Stimulated activated naive CD4-positive, alpha-beta T cell (primary cell): Measurements from ENCODE around the gene HMGN4.
"Not testable (repeated sequence)": the region's sequence is repeated elsewhere in the genome, so short reads cannot be mapped to it uniquely, and the experiment has no call there.

Experiments used
- DNase-seq, 6 experiments: peaks; one replicate each; lab custom pipeline; 2025; lab: John Stamatoyannopoulos, UW

HMGN4 gene

DNA sequence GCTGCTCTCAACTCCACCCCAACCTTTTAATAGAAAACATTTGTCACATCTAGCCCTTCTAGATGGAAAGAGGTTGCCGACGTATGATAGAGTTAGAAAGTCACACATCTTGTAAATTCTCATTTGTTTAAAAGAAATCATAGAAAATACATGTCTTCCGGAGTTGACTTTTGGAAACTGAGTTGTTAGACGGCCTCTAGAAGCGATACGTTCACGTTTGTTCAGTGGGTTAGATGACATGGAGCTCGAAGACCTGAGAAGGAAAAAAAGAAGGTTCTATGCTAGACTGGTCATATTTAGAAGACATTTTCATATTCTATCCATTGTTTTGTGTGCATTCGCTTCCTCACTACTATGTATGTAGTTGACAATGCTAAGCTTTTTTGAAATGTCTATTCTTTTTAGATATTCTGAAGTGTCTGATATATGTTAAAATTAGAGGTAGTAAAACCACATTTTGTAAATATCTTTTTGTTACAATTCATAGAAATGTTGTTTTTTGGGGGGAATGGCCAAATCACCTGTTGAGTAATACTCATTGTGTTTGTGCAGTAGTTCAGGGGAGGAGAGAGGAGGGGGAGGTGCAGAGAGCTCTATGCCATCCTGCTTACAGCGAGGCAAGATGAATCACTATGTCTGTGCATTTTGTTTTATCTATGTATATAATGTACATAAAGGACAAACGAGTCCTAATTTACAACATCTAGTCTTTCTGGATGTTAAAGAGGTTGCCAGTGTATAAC is 15.5 kb upstream of the HMGN4 start:
- peak in 1 of 6 experiments; percentile 41 for DNase-seq

- DNase-seq = not testable (repeated sequence)
Observed at GRCh38 chr6:26524314-26524713, 13.9 kb upstream of the HMGN4 start.

DNA sequence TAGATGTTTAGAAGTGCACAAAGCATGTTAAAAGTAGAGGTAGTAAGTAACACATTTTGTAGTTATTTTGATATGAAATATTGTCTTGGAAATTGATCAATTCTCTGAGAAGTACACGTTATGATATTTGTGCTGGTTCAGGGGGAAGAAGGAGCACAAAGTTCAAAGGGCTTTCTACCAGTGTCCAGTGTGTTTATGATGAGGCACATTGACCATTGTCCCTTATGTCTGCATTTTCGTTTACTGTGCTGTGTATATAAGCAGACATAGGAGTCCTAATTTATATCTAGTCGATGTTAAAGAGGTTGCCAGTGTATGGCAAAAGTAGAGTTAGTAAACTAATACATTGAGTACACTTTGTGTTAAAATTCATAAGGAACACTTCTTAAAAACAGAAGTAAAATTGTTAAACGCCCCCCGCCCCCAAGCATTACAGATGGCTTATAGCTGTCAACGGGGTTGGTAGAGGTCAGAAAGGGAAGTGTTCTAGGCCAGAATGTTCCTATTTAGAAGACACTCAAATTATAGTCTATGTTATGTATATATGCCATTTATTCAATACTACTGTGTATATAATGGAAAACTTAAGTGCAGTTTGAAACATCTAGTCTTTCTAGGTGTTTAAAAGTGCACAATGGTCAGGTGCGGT is 13.3 kb upstream of the HMGN4 start:
- no peak for DNase-seq

GRCh38 chr6:26525838-26526237 is 12.3 kb upstream of the HMGN4 start:
- DNase-seq = no peak

DNA sequence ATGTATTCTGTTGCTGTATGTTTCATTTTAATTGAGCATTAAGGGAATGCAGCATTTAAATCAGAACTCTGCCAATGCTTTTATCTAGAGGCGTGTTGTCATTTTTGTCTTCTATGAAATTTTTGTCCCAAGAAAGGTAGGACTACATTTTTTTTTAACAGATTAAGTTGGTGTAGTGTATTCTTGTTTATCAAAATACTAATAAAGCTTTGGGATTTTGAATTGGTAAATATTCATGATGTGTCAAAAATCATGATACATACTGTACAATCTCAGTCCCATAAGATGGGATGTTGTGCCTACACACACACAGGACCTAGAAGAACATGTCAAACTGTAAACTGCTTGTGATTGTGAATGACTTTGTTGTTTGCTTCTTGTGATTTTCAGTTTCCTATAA is 11.2 kb upstream of the HMGN4 start:
- DNase-seq = no peak

GRCh38 chr6:26530203-26530602 is 8.0 kb upstream of the HMGN4 start:
- no peak for DNase-seq

DNA sequence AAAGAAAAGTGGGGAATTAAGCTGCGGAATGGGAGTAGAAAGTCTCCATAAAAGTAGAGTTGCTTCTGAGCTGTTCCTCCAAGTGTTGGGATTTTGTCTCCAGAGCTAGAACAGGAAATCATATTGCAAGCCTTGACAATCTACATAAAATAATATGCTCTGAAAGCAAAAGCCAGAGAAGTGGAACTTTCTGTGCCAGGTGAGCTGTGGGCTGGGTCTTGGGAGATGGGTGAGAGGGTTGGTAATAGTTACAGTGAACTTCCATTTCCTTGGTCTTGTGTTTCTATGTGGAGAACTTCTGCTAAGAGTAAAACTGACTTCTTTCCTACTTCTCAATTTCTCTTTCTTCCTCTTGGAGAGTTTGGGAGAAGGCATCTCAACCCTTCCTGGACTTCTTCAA is 6.3 kb upstream of the HMGN4 start:
- DNase-seq = no peak

DNA sequence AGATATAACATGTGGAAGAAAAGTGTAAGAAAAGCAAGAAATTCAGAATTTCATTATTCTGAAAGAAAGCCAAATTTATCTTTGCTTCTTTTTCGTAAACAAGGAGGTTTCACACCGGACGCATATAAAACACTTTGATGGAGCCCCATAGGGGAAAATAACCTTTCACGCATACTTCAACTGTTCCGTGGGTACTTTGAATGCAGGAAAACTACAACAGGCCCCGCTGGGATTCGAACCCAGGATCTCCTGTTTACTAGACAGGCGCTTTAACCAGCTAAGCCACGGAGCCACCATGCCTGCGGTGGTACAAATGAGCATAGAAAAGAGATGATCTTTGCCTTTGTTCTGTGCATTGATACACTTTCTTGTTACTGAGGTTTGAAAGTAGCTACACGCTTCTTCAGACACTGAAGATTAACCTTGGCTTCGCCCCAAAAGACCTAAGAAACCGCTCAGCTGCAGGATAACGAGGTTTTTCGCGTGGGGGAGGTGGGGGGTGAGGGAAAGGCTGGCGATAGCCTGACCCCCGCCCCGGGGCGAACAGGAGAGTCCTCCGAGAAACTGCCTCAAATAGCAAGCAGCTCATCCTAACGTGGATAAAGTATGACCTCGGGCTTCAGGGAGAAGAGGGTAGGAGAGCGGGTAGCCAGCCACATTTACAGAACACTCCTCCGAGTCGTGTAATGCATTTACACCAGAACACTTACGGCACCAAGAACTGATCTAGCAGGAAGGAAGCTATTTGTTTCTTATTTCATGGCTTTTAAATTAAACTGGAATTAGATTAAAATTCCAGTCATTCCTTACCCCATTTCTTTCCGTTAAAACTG is 5.3 kb upstream of the HMGN4 start:
- peak; percentile 79 to 94 (median 89) for DNase-seq

GRCh38 chr6:26533532-26533931 is 4.6 kb upstream of the HMGN4 start:
- DNase-seq = no peak

GRCh38 chr6:26534681-26535465 is 3.3 kb upstream of the HMGN4 start:
- DNase-seq = no peak

DNA sequence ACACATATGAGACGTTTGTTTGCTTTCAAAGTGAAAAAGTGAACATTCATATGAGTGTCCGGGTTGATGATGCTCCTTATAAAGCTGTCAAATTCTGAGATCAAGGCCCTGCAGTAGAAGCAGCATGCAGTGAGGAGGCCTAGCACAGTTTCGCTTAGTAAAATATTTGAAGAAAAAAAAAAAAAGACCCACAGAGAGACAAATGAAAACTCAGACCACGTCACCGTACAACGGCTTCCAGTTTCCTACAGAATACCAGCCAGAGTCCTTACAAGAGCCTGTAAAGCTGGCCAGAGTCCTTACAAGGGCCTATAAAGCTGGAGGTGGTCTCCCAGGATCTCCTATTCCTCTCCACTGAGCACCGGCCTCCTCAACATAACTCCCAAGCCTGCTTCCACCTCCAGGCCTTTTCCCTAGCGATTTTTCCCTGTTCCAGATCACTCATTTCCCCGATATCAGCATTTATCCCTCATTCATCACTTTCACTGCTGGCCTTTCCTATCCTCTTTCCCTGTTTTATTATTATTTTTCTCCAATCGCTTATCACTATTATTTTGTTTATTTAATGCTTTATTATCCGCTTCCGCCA is 1.5 kb upstream of the HMGN4 start:
- peak in 5 of 6 experiments; percentile 4 to 55 (median 21) for DNase-seq

- peak; percentile 81 to 96 (median 88) for DNase-seq
Observed at GRCh38 chr6:26537160-26537845, 863 bp upstream of the HMGN4 start.

- DNase-seq = peak in 1 of 6 experiments; percentile 49
Observed at GRCh38 chr6:26538572-26538902, 371 bp downstream of the HMGN4 start.

DNA sequence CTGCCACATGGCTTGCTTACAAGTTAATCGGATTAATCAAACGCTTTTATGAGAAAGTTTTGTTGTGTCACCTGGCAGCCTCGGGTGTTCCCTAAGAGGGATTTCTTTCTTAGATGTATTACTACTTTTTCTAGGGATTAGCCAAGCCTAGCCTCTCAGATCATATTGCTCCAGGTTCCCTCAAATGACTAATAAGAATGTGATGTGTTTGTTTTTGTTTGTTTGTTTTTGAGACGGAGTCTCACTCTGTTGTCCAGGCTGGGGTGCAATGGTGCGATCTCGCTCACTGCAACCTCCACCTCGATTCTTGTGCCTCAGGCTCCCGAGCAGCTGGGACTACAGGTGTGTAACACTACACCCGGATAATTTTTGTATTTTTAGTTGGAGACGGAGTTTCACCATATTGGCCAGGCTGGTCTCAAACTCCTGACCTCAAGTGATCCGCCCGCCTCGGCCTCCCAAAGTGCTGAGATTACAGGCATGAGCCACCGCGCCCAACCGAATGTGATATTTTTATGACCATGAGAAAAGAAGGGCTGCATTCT is 977 bp downstream of the HMGN4 start:
- no peak for DNase-seq

DNA sequence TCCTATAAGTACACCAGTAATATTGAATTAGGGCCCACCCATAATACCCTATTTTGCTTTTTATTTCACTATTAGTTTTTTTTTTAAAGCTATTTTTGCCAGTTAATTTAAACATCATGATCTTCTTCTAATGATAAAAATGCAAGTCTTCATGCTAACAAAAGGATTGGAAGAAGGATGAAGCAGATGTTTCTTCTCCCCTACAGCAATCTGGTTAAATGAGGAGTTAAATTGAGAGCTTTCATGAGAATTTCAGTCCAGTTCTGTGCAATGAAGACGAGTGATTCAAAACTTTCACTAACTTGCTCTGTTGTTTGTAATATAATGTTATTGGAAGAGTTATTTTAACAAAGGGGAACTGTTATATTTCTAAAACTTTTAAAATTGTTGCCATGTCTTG is 3.4 kb downstream of the HMGN4 start:
- DNase-seq = no peak

GRCh38 chr6:26543953-26544352 is 5.8 kb downstream of the HMGN4 start:
- DNase-seq = peak in 1 of 6 experiments; percentile 10

DNA sequence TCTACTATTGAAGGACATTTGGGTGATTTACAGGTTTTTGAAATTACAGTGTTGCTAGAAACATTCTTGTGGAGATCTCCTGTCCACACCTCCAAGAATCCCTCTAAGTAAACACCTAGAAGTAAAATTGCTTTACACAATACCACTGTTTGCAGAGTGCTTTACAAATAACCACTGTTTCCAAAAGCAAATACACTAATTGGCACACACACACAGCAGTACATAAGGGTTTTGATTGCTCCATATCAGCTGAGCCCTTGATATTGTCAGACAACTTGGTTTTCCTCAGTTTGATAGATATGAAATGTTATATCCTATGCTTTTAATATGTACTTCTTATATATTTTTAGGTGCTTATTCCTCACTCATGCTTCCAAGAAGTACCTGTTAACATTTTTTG is 6.3 kb downstream of the HMGN4 start:
- DNase-seq = no peak

DNA sequence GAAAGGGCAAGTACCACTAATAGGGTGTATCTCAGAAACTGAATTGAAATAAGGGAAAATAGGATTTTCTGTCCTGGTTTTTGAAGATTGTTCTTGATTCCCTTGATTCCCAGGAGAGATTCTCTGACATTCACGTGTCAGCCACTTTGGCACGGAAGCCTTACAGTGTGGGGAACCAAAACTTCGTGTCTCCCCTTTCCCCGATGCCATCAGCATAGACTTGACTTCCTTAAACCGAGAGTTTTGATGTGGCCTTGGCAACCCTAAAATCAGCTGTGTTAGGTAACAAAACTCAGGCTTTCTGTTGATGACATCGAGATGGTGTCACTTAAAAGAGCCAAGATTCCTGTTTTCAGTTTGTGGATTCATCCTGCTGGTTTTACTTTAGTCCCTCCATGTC is 7.5 kb downstream of the HMGN4 start:
- no peak for DNase-seq

GRCh38 chr6:26547363-26547762 is 9.2 kb downstream of the HMGN4 start:
- not testable (repeated sequence) for DNase-seq

GRCh38 chr6:26550250-26550993 is 12.3 kb downstream of the HMGN4 start:
- peak in 5 of 6 experiments; percentile 10 to 42 (median 17) for DNase-seq
